Activated CD8-positive, alpha-beta memory T cell treated with anti-CD3 and anti-CD28 coated beads for 48 hours (primary cell): ENCODE data around the gene CD36.

ENCODE experiments used
- DNase-seq, 3 experiments: peaks; one replicate each; pipeline ENCODE4 v3.0.0-alpha.2; 2020; ENCODE audit warnings: low read depth in 2 of 3, low spot score in 2 of 3

CD36 gene

DNA sequence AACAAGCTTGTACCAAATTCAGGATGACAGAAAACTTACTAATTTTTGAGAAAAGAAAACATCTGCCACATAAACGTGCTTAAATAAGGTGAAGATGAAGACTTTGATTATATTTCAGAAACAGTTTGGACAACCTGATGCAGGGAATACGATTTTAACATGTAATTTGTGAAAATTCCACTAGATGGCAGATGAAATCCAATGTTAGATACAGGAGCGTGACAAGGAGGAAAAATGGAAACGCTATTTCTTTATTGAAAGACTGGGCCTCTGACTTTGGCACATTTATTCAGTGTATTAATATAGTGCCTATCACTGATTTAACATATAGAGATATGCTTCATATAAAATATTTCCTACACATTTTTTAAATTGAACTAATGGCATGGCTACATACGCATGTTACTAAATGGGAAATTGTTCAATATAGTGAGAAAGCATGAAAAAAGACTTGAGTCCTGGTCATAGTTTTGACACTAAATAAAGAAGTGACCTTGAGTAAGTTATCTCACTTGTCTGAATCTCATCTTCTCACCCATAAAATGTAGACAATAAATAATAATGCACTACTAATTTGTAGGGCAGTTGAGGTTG lies 60.7 kb downstream of the CD36 start:
- DNase-seq = no peak

GRCh38 chr7:80699721-80700256 lies 61.3 kb downstream of the CD36 start:
- no peak for DNase-seq

- no peak for DNase-seq
These were observed 64.8 kb downstream of the CD36 start for GRCh38 chr7:80703272-80703671.

DNA sequence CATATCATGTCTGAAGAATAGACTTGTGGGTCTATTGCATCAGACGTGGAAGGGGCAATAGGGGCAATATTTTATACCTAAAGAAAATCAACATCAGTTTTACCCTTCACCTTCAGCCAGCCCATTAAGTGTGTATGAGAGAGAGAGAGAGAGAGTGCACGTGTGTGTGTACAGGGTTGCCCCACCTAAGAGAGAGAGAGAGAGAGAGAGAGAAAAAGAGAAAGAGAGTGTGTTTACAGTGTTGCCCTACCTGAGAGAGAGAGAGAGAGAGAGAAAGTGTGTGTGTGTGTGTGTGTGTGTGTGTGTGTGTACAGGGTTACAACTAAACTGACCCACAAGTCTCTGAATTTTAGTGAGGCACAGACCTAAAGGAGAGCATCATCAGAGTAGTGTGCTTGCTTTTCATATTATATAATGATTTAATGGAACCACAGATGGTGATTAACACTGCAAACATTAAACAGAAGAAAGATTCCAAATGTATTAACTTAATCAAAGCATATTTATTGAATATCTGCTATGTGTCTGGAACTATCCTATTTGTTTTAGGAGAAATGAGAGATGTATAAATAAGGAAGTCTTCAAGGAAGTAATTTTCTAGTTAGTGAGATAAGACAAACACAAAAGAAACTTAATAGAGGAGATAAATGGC lies 66.8 kb downstream of the CD36 start:
- DNase-seq = no peak

- DNase-seq = no peak
These were observed 68.9 kb downstream of the CD36 start for GRCh38 chr7:80707318-80707717.

DNA sequence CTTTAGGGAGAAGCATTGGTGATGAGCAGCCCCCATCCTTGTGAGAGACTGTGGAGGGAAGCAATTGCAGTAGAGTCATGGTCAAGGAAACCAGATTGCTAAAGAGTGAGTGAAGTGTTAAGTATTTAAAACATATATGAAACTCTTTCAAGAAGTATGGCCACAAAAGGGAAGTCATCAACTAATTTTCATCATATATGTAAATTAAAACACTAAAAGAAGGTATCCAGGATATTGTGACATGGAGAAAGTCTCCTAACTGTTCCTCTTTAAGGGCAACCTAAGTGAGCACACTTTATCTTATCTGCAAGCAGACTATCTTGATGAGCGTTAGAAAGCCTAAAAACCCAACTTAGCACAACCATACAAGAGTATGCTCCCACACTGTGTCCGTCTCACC lies 69.7 kb downstream of the CD36 start:
- no peak for DNase-seq

GRCh38 chr7:80711531-80711930 lies 73.1 kb downstream of the CD36 start:
- DNase-seq = no peak

DNA sequence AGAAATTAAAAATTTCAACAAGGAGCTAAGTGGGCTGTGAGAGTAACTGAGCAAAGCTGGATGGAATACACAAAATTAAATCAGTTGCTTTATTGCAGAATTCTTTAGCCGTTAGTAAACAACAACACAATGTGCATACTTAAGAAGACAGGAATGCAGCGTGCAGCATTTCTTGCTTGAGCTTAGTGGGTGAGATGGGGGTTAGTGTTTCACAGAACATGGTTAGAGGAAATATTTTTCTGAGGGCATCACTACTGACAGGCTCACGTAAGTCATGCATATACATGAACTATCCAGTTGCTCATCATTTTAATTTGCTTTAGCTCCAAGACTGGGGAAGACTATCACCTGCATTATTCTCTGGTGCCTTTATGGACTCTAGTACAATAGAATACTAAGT lies 80.8 kb downstream of the CD36 start:
- no peak for DNase-seq

GRCh38 chr7:80720146-80720545 lies 81.7 kb downstream of the CD36 start:
- DNase-seq = no peak

- DNase-seq = no peak
These were observed 83.6 kb downstream of the CD36 start for GRCh38 chr7:80721883-80722615.

- no peak for DNase-seq
These were observed 84.3 kb downstream of the CD36 start for GRCh38 chr7:80722616-80723195.

GRCh38 chr7:80724249-80724871 lies 85.9 kb downstream of the CD36 start:
- no peak for DNase-seq

GRCh38 chr7:80725181-80725611 lies 86.8 kb downstream of the CD36 start:
- DNase-seq = no peak
